Right lobe of liver (tissue), 4 donors: Measurements from ENCODE around the gene ASL.

ENCODE experiments used
- CTCF ChIP-seq, 4 donors: fragments of 200-600 bp in 3 of 4; fragments of 450-650 bp in 1 of 4; IDR thresholded peaks; one replicate each; pipeline versions ENCODE4 v1.5.1 to v1.8.0; 2016 to 2022; ENCODE audit warnings: antibody characterized with exemption in 4 of 4, mild to moderate bottlenecking in 2 of 4
- POLR2A ChIP-seq: fragments of 450-650 bp; IDR thresholded peaks from one replicate; pipeline ENCODE4 v1.6.1; 2017; ENCODE audit warnings: antibody characterized with exemption, mild to moderate bottlenecking
- donor health status: DM: no; HTN: no; CAD: no.
- donor health status: DM: no; HTN: no; CAD: no.
- donor health status: DM: no; HTN: yes; CAD: no.

- TF ChIP-seq CTCF (IDR thresholded peaks at IDR 0.05) (peak in 1 of 4 donors; percentile 11), POLR2A (no peak)
Measured at GRCh38 chr7:66142996-66143395, 67.4 kb downstream of the ASL start.
